Stimulated activated CD8-positive, alpha-beta memory T cell treated with anti-CD3 and anti-CD28 coated beads, Interleukin-4, amount 100 ng/mL, for 1 hour (primary cell): ENCODE measurements around the gene SORCS2.

Source experiments
- DNase-seq, 2 donors: peaks; one replicate each; pipeline ENCODE4 v3.0.0-alpha.2; 2020; ENCODE audit warnings: low read depth in 2 of 2, low spot score in 1 of 2

The SORCS2 gene

DNA sequence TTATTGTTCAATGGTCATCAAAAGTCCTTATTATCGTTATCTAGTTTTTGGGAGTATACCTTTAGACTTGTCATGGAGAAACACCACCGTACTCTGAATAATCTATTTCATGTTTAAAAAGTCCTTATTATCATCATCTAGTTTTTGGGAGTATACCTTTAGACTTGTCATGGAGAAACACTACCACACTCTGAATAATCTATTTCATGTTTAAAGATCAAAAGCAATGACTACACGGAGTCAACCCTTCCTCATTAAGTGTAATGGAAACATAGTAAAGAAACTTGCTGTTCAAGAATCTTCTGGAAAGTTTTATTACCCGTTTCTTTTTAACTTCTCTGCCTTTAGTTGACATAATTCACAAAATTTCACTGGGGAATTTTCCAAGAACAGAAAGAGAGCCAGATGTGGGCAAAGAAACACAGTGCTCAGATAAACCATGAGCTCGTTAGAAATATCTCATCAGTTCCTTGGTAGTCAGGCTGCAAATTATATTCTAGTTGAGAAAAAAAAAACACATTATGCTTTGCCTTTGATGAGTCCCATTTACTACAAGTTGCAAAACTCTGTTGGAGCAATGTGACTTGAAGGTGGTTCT is 588.5 kb downstream of the SORCS2 start:
- DNase-seq: no peak

DNA sequence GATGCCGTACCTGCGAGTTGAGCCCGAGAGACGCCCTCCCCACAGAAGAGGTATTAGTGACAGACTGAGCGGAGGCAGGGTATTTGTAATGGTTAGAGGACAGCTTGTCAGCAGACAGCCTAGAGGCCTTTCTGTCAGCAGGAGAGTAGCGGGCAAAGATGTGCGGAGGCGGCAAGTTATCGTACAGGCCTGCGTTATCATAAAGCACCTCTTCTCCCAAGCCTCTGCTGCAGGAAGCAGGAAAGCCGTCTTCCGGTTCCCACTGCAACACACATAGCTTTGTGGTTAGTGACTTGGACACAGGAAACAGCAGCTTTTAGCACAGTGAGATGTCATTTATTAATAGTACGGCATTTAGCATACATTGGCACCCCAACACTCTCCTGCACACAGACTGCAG is 589.0 kb downstream of the SORCS2 start:
- no peak for DNase-seq

GRCh38 chr4:7781993-7782392 is 589.7 kb downstream of the SORCS2 start:
- no peak for DNase-seq

DNA sequence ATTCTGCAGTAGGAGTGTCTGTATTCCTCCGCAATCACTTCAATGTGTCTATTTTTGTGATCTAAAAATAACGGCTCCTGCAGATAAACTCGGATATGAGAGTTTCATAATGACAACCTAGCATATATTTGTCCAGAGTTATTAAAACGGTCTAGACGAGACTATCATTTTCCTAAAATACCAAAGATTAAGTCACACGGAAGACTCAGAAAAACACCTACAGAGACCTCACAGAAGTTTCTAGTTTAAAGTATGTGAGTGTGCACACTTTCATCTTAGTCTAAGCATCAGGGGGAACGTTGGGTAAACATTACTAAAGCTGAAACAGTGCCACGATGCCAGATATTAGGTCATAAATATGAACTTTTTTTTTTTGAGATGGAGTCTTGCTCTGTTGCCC is 590.4 kb downstream of the SORCS2 start:
- DNase-seq: no peak

- DNase-seq: no peak
Observed at GRCh38 chr4:7783541-7783940, 591.2 kb downstream of the SORCS2 start.

DNA sequence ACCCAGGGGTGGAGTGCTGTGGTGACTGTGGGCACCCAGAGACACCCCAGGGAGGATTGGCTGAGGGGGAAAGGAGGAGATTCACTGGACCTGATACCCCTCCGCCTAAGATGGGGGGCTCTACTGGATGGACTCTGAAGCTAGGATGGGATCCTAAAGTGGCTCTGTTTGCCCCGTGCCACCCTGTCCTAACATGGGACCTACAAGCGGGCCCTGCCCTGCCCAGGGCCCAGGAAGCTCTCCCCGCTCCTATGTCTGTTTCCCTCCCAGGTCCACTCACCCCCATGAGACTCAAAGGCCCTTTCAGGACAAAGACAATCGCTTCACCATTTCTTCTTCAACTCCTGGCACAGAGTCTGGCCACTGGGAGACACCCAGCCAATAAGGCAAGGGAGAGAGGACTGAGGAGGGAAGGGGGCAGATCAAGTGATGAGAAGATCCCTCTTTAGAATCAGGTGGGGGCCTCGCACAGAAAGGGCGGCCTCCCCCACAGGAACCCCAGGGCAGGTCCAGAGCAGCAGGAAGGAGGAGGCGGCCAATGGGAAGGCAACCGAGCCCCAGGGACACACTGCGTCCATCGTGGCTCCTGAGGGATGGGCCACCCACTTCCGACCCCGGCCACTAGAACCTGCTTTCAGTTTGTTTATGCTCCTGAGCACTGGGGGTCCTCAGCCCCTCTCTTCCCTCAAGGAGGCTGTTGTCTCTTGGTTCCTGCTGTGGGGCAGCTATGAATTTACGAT is 592.0 kb downstream of the SORCS2 start:
- no peak for DNase-seq

- no peak for DNase-seq
Observed at GRCh38 chr4:7785017-7785416, 592.7 kb downstream of the SORCS2 start.

DNA sequence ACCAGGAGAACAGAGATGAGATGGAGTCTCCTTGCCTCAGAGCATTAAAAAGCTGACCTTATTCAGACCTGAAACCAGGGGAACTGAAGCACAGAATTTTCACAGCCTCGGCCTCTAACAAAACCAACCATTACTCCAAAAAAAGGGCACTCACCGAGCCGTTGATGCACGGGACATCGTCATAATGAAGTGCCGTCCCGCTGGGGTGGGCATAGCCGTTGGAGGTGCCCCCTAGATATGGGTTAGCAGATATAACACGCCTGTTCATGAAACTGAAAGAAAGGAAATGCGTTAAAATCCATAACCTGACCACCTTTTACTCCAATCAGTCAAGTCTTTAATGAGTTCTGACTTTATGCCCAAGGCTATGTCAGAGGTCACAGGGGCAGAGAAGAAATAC is 593.7 kb downstream of the SORCS2 start:
- no peak for DNase-seq

DNA sequence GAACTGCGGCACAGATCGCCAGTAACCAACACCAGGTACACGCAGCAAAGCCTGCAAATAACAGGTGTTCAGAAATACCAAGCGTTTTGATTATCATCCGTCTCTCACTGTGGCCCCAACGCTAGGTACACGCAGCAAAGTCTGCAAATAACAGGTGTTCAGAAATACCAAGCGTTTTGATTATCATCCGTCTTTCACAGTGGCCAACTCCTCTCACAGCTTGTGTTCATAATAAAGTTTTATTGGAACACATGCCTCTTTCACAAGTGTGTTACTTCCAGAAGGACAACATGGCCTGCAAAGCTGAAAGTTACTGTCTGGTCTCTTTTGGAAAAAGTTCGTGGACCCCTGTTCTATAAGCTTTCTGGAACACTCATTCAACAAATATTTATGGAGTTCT is 594.2 kb downstream of the SORCS2 start:
- no peak for DNase-seq

DNA sequence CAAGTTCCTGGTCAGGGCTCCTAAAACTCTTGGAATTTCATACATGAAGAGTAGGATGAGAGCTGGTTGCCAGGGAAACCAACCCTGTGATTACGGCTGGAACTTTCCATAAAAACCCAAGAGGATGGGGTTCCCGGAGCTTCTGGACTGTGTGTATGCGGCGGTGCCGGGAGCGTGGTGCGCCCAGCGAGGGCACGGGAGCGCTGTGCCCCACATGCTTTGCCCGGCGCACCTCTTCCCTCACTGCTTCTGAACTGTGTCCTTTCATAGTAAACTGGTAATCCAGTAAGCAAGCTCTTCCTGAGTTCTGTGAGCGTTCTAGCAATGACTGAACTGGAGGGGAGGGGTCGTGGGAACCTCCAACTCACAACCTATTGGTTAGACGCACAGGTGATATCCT is 594.7 kb downstream of the SORCS2 start:
- DNase-seq: no peak

- no peak for DNase-seq
Observed at GRCh38 chr4:7787681-7788141, 595.4 kb downstream of the SORCS2 start.

- DNase-seq: no peak
Observed at GRCh38 chr4:7788193-7788592, 595.9 kb downstream of the SORCS2 start.

DNA sequence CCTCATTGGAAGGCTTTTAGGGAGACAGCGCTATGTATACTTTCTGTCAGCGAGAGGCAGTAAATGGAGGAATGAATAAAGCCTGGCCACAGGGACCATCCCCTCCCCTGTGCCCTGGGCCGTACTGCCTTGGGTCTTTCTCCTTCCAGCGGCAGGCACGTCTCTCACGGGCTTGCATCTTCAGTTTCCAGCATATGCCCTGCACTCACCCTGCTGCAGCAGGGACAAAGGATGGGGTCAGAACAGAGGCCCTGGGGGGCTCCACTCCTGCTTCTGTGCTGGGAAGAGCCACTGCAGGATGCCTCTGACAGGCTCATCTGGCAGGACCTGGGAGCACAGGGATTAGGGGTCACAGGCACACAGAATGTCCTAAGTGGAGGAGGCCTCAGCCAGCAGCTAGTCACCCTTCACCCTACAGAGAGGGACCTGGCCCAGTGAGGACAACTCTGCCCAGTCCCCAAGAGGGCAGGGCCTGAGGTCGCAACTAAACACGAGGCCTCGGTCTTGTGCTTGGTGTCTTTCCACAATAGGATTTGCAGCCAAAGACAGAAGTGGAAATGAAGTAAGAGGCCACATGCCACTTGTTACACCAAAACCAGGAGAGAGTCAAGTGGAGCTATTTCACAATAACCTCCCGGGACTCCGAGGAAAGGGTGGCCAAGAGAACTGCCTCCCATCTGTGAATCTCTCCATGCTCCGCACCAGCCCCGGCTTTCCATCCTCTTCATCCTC is 596.5 kb downstream of the SORCS2 start:
- no peak for DNase-seq

DNA sequence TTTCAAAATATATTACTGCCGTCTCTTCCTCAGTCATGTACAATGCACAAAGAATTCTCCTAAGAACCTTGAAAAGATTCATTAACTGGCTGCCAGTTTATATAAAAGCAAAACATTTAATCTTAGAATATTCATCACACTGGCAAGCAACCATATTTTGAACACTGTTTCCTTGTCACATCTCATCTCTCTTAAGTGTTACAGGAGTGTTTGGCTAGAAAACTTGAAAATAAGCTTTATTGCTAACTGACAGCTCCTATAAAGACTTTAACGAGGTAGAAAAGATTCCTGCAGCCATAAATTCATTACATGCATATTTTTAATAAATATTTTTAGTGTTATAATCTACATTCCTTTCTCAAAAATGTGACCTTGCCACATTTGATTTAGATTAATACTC is 597.7 kb downstream of the SORCS2 start:
- no peak for DNase-seq

DNA sequence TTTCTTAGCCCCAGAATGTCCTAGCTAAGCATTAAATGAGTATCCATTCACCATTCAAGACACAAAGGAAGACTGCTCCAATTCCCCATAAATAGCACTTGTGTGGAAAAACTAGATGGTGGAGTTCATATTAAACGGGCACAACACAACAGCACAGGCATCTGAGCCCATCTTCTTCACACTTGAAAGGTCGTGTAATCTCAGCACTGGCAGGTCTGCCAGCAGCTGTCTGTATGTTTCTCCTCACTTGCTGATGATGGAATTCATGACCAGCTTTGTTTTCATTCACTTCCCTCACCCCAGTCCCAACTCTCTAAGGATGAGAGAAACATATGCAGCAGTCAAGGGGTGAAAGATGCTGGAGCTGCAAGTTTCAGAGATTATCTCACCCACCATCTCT is 598.7 kb downstream of the SORCS2 start:
- DNase-seq: no peak
